GM18873 (cell line): Measurements from ENCODE around the gene RPS28.
"Not testable (repeated sequence)": the region's sequence is repeated elsewhere in the genome, so short reads cannot be mapped to it uniquely, and the experiment has no call there.

Experiments
- ATAC-seq: cut with Tn5 transposase; IDR thresholded peaks from one replicate; pipeline ENCODE4 v1.9.1; 2021; ENCODE audit warnings: mild to moderate bottlenecking, moderate library complexity, moderate number of reproducible peaks; ENCODE audit not compliant: unreplicated experiment, low FRiP score

RPS28 gene

GRCh38 chr19:8321067-8321985 lies at the start of gene RPS28, which contains the start of gene NDUFA7:
RPS28 (plus strand) TSS chr19:8321496; CDS start chr19:8321531, 35 bp downstream.
NDUFA7 (minus strand) TSS chr19:8321375; CDS start chr19:8321358, 17 bp downstream.
- ATAC-seq: peak; percentile 69

GRCh38 chr19:8276508-8276907 lies 44.8 kb upstream of the RPS28 start:
- ATAC-seq: not testable (repeated sequence)

GRCh38 chr19:8291337-8291736 lies 30.0 kb upstream of the RPS28 start:
- ATAC-seq: not testable (repeated sequence)

GRCh38 chr19:8302357-8302691 lies 19.0 kb upstream of the RPS28 start:
- ATAC-seq: no peak

- ATAC-seq: no peak
These were observed 18.6 kb upstream of the RPS28 start for GRCh38 chr19:8302734-8303133.

- ATAC-seq: no peak
These were observed 16.3 kb upstream of the RPS28 start for GRCh38 chr19:8304841-8305621.

GRCh38 chr19:8305798-8306197 lies 15.5 kb upstream of the RPS28 start:
- no peak for ATAC-seq

- no peak for ATAC-seq
These were observed 14.9 kb upstream of the RPS28 start for GRCh38 chr19:8306235-8307054.

- ATAC-seq: no peak
These were observed 13.8 kb upstream of the RPS28 start for GRCh38 chr19:8307400-8307964.

GRCh38 chr19:8307965-8308866 lies 13.1 kb upstream of the RPS28 start, which contains the start of gene CD320:
CD320 (minus strand) TSS chr19:8308358; CDS start chr19:8308290, 68 bp downstream.
- peak; percentile 56 for ATAC-seq

GRCh38 chr19:8308891-8309291 lies 12.4 kb upstream of the RPS28 start:
- no peak for ATAC-seq

- ATAC-seq: no peak
These were observed 10.8 kb upstream of the RPS28 start for GRCh38 chr19:8310342-8311055.

GRCh38 chr19:8311461-8312260 lies 9.6 kb upstream of the RPS28 start:
- no peak for ATAC-seq

GRCh38 chr19:8314981-8315640 lies 6.2 kb upstream of the RPS28 start:
- ATAC-seq: not testable (repeated sequence)

- no peak for ATAC-seq
These were observed 4.8 kb upstream of the RPS28 start for GRCh38 chr19:8316351-8317125.

- ATAC-seq: not testable (repeated sequence)
These were observed 2.5 kb upstream of the RPS28 start for GRCh38 chr19:8318835-8319234.
